COLO668 (cell line): Measurements from ENCODE around the gene CLASP1.
"Not testable (repeated sequence)": the region's sequence is repeated elsewhere in the genome, so short reads cannot be mapped to it uniquely, and the experiment has no call there.

Source experiments
- DNase-seq: peaks from one replicate; lab custom pipeline; 2025; ENCODE audit not compliant: unreplicated experiment; lab: John Stamatoyannopoulos, UW

The CLASP1 gene

DNA sequence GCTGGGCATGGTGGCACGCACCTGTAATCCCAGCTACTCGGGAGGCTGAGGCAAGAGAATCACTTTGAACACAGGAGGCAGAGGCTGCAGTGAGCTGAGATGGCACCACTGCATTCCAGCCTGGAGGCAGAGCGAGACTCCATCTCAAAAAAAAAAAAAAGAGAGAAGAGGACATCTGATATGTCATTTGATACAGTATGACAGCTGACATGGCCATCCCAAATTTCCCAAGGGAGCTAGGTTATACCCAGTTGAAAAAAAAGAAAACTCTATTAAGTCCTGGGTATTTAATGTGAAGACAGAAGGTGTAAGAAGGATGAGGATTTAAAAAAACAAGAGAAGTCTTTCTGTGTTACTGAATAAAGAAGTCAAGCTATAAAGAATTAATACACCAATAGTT lies 23.3 kb downstream of the CLASP1 start:
- no peak for DNase-seq

GRCh38 chr2:121617042-121617599 lies 32.1 kb downstream of the CLASP1 start:
- no peak for DNase-seq

DNA sequence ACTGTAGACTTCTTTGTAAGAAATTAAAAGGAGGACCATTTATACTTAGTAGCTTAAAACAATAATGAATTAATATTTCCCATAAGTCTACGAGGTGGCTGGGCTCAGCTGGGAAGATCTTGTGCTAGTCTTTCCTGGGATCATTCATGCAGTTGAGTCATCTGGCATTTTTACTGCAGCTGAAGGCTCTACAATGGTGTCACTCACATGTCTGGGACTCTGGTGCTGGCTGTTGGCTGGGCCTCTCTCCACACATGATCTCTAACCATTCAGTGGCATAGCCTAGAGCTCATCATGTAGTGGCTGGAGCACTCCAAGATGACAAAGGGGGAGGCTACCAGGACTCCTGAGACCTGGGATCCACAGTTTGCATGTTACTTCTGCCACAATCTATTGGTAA lies 35.5 kb downstream of the CLASP1 start:
- no peak for DNase-seq

DNA sequence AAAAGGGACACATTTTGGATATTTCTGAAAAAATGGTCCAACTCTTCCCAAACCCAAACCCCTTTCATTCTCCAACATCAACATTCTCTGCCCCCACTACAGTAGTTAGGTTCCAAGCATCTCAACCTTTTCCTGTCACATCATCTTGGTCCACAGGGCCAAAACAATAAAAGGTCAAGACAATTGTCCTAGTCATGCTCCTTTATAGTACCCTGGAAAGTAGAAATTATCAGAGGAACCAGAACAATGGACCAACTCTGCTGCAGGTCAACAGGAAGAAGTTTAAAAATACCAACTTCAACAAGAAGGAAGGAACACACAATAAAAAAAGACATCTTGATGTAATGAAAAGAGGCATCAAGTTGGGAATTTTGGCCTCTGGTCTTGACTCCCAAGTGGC lies 36.1 kb downstream of the CLASP1 start:
- DNase-seq, result no peak

DNA sequence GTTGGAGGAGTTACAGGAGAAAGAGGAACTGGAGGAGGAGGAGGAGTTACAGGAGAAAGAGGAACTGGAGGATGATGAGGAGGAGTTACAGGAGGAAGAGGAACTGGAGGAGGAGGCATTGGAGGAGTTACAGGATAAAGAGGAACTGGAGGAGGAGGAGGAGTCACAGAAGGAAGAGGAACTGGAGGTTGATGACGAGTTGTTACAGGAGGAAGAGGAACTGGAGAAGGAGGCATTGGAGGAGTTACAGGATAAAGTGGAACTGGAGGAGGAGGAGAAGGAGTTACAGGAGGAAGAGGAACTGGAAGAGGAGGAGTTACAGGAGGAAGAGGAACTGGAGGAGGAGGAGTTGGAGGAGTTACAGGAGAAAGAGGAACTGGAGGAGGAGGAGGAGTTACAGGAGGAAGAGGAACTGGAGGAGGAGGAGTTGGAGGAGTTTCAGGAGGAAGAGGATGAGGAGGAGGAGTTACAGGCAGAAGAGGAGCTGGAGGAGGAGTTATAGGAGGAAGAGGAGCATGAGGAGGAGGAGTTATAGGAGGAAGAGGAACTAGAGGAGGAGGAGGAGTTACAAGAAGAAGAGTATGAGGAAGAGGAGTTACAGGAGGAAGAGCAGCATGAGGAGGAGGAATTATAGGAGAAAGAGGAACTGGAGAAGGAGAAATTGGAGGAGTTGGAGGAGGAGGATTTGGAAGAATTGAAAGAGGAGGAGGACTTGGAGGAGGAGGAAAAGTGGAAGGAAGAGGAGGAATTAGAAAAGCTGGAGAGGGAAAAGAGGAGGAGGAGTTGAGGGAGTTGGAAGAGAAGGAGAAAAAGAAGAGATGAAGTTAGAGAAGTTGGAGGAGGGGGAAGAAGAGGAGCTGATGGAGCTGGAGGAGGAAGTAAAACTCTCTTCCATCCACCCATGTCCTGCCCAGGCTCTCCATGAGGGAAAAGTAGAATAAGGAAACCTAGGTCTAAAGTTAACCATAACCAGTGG lies 37.2 kb downstream of the CLASP1 start:
- no peak for DNase-seq

DNA sequence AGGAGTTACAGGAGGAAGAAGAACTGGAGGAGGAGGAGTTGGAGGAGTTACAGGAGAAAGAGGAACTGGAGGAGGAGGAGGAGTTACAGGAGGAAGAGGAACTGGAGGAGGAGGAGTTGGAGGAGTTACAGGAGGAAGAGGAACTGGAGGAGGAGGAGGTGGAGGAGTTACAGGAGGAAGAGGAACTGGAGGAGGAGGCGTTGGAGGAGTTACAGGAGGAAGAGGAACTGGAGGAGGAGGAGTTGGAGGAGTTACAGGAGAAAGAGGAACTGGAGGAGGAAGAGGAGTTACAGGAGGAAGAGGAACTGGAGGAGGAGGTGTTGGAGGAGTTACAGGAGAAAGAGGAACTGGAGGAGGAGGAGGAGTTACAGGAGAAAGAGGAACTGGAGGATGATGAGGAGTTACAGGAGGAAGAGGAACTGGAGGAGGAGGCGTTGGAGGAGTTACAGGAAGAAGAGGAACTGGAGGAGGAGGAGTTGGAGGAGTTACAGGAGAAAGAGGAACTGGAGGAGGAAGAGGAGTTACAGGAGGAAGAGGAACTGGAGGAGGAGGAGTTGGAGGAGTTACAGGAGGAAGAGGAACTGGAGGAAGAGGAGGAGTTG lies 38.1 kb downstream of the CLASP1 start:
- DNase-seq, result not testable (repeated sequence)

DNA sequence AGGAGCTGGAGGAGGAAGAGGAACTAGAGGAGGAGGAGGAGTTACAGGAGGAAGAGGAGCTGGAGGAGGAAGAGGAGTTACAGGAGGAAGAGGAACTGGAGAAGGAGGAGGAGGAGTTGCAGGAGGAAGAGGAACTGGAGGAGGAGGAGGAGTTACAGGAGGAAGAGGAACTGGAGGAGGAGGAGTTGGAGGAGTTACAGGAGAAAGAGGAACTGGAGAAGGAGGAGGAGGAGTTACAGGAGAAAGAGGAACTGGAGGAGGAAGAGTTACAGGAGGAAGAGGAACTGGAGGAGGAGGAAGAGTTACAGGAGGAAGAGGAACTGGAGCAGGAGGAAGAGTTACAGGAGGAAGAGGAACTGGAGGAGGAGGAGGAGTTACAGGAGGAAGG lies 38.8 kb downstream of the CLASP1 start:
- DNase-seq, result not testable (repeated sequence)

- no peak for DNase-seq
These were observed 40.3 kb downstream of the CLASP1 start for GRCh38 chr2:121608967-121609366.

GRCh38 chr2:121608367-121608766 lies 40.9 kb downstream of the CLASP1 start:
- DNase-seq, result no peak

DNA sequence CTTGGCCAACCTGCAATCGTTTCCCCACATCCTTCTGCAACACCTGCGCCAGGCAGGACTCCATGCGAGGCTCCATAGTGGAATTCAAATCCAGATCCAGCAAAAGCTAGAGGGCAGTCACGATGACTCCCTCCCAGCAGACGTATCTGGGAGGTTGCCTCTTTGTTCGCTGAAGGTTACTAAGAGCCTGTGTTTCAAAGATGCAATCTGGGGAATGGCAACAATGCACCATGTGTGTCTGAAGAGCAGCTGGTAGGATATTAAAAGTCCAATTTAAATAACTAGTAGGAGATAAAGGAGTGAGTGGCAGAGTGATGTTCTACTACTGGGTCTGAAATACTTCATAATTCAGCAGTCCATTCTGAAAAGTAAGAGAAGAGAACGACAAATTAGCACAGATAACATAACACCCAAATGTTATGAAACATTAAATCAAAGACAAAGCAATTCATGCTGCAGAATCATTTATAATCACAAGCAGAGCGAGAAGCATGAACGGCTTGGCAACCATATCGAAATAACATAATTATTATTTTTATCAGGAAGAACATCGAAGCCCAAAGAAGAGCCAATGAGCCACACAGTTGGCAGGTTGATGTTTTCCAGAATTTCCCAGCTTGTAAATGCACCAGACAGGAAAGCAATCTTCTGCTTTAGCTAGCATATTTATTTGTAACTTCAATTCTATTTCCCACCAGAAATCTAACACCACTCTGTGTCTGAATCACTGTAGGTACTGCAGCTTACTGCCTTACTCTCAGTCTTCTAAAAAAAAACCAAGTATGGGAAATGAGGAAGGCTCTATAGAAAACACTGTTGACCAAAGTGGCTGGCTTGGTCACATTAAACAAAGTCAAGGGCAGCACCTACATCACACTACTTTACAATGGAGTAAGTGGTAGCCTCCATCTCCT lies 43.2 kb downstream of the CLASP1 start:
- no peak for DNase-seq

GRCh38 chr2:121603185-121603584 lies 46.1 kb downstream of the CLASP1 start:
- no peak for DNase-seq

DNA sequence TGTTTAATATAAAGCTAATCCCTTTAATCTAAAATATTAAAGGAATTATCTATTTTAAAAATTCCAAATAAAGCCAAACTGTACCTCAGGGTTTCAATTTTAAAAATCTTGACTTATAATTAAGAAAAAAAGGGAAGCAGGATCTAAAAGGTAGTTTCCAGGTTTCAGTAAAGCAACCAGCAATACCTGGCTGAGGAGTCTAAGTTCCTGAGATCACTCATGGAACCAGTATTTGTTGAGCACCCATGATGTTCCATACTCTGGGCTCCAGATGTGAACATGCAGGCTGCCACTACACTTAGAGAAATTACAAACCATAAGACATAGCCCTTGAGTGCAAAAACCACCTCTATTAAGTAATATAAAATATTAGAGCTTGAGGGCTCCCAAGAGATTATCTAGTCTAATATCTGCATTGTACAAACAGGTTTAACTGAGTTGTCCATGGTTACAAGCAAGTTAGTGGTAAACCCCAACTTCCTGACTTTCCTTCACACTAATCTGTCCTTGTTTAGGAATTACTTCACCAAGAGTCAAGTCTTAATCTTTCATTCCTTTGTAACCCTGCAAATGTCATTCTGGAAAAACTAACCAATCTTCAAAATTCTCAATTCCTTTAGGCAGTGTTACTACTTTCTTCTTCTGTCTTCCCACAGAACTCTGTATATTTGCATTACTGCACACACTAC lies 49.2 kb downstream of the CLASP1 start:
- DNase-seq, result no peak

GRCh38 chr2:121598087-121598486 lies 51.2 kb downstream of the CLASP1 start:
- no peak for DNase-seq

DNA sequence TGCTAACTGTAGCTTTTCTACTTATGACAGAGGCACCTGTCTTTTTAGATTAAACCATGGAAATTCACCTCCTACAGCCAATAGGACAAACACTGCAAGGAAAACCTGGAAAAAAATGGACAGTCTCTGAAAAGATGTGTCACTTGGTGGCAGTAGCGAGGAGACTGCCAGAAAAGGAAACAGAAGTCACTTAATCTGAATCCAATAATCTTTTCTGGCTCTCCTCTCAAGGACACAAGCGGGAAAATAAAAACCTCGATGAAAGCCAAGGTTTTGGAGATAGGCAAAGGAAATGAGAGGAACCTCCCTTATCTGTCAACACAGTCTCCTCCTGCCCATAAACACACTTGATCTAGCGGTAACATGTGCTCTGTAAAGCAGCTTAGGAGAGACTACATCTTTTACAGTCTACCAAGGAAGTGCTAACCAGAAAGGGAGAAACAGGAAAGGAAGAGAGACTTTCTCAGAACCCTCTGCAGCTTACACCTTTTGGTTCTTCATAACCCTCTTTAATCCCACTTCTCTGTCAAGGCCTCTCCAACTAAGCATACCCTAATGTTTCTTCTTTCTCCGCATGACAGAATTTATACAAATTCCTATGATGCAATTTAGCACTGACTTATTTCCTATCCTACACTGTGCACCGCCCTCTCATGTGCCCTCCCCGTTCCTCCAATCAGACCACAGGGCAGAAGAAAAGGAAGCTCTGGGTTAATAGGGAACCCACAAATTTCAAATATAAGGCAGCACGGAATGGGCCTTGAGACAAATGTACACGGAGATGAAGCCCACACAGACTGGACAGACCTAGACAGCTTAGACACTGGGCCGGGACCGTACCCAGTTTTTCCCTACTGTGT lies 52.8 kb downstream of the CLASP1 start:
- peak; percentile 8 for DNase-seq

GRCh38 chr2:121595012-121595891 lies 54.0 kb downstream of the CLASP1 start:
- DNase-seq, result peak; percentile 23

GRCh38 chr2:121591199-121591598 lies 58.1 kb downstream of the CLASP1 start:
- no peak for DNase-seq

DNA sequence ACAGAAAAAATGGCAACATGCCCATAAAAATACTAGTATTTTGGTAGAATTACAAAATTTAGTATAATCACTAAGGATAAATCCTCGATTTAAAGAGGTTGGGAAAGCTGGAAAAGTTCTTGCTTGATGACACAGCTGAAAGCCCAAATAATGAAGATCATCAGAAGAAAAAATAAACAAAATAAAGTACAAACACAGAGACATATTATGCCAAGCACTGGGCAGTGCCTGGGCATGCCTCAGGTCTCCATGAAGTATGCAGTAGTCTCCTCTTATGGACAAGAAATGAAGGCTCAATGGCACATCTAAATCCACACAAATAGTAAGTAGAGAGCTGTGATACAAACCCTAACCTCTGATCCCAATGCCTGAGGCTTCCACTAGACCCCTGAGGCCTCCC lies 60.9 kb downstream of the CLASP1 start:
- no peak for DNase-seq

DNA sequence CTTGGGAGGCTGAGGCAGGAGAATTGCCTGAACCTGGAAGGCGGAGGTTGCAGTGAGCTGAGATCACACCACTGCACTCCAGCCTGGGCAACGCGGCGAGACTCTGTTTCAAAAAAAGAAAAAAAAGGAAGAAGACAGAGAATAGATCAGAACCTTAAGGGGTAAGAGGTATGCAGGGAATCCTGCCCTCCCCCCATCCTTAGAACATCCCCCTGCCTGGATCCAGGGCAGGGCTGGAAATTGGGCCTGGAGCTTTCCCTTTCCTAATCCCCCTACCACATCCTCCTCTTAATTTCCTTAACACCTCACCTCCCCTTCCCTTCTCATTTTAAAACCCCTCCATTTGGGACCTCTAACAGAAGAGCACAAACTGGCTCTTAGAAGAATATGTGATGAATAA lies 62.1 kb downstream of the CLASP1 start:
- DNase-seq, result no peak

DNA sequence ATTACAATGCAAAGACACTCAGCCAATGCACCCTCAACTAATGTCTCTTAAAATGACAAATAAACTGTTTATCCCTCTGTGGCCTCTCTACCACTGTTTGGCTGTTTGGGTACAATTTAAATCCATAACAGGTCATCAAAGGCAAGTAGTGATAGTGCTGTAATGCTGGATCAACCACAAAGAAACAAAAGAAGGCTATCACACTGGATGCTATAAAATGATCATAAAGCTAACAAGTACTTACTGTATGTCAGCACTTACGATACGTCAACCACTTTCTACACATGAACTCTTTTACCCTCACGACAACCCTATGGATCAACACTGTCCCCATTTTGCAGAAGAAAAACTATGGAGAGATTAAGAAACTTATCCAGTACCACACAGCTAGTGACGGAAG lies 64.5 kb downstream of the CLASP1 start:
- no peak for DNase-seq
